HG03175 (cell line): ENCODE results near the gene CEP112.
"Not testable (repeated sequence)": the region's sequence is repeated elsewhere in the genome, so short reads cannot be mapped to it uniquely, and the experiment has no call there.

Experiments
- ATAC-seq: cut with Tn5 transposase; IDR thresholded peaks from one replicate; pipeline ENCODE4 v1.9.1; 2021; ENCODE audit warnings: mild to moderate bottlenecking, moderate library complexity; ENCODE audit not compliant: unreplicated experiment

Gene CEP112

DNA sequence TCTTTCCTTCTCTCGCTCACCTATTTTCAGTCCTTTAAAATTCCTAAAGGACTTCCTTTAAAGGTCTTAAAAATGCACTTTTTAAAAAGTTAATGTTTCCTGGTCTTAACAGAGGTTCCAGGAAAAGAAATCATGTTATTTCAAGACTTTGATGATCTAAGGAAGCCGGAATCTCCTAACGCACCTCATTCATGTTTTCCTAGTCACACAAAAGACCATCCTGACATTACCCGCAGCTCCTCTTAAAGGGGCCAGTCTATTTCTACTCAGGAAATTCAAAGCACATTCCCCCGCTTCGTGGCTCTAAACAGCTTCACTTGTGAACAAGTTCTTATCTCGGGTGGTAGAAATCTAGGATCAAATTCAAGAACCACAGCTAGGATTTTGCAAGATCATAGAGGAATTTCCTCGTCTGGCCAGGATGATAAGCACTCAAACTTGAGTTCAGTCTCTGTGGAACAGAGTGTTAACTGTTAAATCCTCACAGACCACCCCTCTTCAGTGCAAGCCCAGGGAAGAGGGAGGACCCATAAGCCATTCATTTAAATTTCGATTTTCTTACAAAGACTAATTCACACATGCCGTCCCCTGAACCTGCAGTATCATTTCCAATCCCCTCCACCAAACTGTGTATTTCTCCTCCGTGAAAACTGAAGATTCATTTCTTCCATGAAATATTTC is 493.4 kb downstream of the CEP112 start:
- no peak for ATAC-seq

DNA sequence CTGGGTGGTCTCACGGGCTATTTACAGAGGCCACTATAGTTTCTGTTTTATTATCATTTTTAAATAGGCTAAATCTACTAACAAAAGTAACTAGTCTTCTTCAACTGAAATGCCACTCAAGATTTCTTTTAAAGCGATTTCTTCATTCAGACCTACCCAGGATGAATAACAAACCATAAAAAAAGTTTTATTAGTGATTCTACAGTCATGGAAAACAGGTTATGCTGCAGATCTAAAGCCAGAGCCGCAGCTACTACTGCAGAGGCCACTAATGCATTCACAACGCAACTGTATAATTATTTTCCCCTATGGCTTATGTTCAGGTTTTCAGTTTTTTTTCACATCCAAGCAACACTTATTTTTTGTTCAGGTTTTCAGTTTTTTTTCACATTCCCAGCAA is 494.3 kb downstream of the CEP112 start:
- ATAC-seq, result no peak

DNA sequence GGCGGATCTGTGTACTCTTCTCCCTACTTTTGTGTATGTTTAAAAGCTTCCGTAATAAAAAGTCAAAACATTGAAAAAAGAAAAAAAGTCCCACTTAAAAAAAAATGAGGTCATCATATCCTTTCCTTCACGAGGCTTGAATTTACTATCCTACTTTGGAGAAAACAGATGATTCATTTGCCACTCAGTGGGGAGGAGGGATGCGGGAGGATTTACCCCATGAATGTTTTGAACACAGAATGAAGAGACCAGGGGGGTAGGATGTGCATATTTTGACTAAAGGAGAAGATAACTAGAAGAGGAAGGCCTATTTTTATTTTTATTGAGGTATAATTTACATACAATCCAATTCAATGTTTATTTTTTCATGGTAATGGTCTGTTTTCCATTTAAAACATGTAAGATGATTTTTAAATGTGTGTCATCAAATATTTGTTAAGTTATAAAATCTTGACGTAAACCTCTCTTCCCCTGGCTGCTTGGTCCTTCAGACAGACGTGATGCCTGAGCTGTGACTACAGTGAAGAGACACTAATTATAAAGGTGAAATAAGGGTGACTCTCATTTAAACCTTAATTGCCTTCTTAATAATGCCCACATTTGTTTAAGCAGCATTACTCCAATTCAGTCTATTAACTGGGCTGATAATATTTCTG is 495.1 kb downstream of the CEP112 start:
- no peak for ATAC-seq

DNA sequence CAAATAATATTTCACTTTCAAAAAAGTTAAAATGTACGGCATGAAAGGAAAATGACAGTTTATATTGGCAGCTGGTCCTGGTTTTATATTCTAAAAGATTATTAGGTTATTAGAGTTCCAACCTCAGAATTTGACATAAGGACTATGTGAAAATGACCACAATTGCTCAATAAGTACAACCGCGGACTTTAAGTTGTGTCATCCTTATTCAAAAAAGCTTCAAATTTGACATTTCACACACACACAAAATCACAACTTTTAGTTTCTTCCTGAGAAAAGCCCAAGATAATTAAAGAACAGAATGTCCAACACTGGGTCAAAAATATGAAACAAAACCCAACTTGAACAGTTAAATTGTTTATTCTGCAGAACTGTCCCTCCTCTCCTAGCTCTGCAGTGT is 497.3 kb downstream of the CEP112 start:
- ATAC-seq, result no peak

DNA sequence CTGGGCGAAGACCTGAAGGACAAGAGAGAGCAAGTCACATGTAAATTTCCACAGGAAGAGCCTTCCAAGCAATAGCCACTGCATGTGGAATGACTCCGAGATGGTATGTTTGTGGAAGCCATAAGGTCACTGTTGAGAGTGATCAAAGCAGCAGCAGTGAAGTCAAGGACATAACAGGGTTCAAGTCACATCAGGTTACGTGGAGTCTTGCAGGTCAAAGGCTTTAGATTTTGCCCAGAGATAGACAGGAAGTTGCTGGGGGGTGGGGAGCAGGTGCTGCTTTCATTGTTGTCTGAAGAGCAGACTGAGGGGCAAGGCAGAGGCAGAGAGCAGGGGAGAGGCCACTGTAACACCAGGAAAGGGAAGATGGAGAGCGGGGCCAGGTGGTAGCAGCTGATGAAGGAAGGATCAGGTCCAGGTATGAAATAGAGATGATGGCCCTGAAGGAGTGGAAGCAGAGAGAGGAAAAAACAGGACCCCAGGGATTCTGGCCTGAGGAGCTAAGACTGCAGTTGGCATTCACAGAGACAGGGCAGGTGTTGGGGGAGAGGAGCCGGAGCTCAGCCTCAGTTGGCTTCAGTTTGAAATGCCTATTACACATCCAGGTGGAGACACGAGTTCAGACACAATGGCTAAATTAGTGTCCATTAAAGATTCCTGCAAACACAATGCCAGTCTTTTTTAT is 501.2 kb downstream of the CEP112 start:
- no peak for ATAC-seq

DNA sequence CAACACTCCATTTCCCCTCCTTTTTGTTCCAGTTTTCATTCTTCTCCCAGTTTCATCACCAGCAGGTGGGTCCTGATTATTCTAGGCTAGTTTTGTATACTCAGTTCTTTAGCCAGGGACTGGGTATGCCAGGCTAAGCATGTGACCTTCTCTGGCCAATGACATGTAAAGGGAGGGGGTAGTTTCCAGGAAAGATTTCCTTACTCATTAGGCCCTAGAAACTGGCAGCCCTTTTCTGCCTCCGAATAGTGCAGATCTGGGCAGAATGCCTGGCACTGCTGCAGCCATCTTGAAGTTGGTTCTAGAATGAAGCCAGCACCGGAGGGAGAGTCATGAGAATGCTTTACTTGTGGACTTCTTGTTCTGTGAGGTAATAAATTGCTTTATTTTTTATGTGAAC is 503.6 kb downstream of the CEP112 start:
- ATAC-seq, result no peak

DNA sequence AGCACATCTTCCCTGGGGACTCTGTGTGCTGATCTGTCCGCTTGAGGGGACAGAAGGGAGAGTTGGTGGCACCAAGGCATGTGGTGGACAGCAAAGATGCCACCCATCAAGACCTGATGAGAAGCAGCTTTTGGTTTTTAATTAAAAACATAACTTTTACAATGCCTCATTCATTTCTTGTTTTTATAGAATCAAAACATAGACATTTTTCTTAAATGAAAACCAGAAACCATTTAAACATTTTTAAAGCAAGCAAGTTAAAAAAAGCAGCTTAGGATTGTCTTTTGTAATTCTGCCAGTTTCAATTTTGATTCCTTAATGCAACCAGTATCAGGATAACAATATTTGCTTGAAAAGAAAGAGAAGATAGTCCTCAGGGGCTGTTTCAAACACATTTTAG is 506.8 kb downstream of the CEP112 start:
- no peak for ATAC-seq

DNA sequence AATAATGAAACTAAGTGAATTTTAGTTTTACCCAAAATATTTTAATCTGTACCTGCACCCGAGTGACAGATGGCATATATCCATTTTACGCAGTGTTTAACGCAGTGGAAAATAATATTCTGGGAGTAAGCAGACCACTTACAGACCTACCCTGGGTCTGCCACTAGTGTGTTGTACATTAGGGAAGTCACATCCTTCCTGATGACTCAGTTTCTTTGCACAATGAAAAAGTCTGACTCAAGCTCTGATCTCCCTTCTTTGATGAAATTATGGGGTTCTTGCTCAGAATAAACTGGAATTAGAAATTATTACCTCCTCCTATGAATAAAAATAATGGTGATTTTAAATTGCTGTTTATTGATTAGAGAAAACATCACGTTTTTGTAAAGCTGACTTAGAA is 507.3 kb downstream of the CEP112 start:
- ATAC-seq, result no peak

DNA sequence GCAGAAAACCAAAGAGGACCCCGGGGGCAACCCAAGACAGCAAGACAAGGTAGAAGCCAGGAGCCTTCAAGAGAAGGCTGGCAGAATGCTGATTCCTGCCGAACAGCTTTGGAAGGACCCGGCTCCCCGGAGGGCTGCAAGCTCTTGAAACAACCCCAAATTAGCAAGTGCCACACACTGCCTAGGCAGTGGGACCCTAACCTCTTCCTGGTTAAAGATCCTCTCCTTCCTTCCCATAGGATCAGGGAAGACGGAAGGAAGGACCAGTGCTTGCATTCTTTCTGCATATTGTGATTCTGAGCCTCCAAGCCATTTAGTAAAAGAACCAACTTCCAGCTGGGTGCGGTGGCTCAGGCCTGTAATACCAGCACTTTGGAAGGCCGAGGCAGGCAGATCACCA is 508.5 kb downstream of the CEP112 start:
- ATAC-seq, result no peak

DNA sequence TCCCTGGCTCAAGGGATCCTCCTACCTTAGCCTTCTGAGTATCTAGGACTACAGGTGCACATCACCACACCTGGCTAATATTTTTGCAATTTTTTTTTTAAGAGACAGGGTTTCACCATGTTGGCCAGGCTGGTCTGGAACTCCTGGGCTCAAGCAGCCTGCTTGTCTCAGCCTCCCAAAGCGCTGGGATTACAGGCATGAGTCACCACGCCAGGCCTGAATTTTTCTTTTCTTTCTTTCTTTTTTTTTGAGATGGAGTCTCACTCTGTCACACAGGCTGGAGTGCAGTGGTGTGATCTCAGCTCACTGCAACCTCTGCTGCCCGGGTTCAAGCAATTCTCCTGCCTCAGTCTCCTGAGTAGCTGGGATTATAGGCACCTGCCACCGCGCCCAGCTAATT is 510.2 kb downstream of the CEP112 start:
- not testable (repeated sequence) for ATAC-seq

DNA sequence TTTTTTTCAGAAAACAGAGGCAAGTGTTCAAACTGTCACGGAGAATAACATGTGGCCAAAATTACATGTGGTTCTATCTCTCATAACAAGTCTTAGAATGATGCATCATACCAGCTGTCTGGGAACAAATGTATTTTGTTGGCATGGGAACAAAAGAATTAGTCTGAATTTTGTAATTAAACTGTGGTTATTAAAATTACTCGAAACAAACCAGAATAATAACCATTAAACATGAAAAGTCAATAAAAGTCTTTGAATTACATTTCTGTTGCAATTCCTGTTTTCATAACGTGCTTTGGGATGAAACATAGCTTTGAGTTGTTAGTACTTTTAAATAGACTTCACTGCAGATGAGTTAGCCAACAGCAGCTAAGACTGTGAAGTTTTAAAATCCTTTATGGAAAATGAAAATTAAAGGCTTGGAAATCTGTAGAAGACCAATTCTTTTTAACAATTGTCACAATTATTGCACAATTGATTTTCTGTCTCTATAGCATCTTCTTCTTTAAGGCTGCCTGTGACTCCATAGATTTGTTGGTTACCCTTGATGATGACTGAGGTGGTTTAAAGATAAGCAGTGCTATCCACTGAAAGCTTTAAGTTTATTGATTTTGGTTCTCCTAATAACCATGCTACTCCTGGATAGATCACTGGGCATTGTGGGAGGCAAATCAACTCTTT is 512.6 kb downstream of the CEP112 start:
- ATAC-seq, result no peak

DNA sequence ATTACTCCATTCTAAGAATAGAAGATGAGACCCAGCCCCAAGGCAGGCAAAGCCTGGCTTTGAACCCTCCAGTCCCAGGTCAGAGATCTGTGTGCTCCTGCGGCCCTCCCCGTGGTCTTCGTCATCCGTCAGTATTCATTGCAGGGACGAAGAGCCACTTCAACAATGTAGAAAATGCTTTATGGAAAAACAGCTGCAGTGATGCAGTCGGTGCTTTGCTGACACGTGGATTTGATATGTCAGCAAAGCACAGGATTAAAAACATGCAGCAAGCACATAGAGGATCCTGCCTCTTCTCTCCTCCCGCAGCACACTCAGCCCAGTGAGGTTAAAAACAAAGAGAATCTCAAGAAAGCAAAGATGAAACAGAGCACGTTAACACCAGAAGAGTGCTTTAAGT is 513.4 kb downstream of the CEP112 start:
- no peak for ATAC-seq

DNA sequence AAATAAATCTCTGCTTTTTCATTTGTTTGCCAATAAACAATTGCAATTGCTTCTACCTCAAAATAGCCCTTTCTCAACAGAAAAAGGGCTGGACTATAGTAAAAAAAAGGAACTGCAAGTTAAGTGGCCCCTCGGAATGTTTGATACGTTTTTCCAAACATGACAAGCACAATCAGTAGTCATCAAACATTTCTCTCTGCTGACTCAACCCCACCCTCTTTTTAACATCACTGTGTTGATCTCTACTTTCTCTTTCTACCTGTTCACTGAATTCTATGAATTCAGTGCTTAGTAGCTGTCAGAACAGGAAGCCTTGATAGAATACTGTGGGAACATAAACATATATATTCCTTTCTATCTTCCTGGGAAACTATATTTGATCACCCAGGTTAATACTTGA is 514.0 kb downstream of the CEP112 start:
- no peak for ATAC-seq

DNA sequence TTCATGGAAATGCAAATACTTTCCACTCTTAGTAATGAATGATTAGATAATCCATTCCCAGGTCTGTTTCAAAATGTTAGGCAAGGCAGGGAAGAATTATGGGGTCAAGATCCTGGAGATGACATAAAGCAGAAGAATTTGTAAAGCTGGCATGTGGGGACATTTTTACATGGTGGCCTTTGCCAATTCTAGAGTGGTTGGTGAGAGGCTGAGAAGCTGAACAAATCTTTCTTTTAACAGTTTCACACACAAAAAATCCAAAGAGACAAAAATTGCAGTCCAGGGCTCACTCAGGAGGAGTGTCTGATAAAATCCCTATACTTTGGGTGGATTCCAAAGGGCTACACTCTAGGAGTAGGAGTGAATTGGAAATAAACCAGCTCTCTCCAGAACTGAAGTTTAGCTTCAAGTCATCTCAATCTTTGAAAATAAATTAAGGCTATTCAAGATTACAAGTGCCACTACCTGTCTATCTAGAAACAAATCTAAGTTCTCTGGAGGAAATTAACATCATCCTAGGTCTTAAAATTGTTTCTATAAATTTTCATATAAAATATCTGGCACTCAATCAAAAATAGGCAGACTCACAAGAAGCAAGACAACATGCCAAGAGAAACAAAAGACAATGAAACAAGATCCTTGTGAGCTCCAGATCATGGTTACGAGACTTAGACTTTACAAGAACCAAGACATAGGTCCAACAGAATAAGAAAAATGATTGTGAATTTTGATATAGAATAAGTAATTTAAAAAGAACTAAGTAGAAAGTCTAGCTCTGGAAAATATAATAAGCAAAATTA is 517.5 kb downstream of the CEP112 start:
- no peak for ATAC-seq

DNA sequence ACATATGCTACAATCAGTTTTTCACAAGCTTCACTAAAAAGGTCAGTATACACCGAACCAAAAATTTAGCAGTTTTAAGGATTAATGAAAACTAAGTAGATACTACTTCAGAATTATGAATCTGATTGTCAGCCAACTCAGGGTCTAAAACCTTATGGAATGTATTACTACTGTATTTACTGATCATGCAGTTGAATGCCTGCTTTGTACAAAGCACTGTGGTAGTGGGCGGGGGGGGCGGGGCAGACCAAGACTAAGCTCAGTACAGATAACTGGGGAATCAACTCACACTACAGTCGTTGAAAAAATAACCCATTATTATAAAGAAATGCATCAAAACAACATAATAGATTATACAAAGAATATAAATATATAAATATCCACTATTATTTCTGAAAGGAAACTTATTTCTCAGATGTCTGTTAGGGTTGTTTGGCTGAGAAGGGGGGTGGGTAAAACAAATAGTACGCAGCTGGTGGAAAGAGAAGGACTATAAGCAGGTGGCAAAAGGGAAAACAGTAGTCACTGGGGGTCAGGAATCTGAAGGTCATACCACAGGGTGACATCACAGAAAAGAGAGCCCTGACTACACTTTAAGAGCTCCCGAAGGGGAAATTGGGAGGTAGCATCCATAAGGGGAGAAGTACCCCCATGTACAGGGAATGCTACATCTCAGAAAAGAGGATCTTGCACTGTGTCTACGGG is 521.1 kb downstream of the CEP112 start:
- no peak for ATAC-seq

DNA sequence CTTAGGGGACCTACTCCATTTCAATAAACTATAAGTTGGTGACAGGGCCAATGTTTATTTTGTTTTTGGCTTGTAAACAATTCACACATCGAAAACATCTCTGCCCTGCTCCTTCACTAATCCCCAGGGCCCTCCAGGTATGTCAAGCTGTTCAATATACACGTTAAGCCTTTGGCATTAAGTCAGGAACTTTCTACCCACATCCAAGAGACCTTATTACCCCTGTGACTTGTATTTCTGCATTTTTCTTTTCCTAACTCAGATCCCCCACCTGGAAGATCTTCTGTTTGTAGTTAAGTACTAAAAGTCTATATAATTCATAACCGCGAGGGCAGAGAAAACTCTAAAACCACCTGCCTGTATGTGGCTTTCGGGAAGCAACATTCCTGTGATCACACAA is 523.7 kb downstream of the CEP112 start:
- no peak for ATAC-seq

DNA sequence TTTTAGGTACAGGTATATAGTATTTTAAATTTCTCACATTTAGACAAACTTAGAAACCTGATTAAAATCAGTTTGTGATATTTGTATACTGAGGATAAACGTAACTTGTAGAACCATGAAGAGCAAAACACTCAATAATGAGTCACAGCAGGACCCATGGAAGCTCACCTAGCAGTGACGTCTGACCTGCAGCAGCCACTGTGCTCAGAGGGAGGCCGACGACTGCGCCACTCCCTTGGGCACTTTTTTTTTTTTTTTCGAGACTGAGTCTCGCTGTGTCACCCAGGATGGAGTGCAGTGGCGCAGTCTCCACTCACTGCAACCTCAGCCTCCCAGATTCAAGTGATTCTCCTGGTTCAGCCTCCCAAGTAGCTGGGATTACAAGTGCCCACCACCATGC is 524.3 kb downstream of the CEP112 start:
- no peak for ATAC-seq

DNA sequence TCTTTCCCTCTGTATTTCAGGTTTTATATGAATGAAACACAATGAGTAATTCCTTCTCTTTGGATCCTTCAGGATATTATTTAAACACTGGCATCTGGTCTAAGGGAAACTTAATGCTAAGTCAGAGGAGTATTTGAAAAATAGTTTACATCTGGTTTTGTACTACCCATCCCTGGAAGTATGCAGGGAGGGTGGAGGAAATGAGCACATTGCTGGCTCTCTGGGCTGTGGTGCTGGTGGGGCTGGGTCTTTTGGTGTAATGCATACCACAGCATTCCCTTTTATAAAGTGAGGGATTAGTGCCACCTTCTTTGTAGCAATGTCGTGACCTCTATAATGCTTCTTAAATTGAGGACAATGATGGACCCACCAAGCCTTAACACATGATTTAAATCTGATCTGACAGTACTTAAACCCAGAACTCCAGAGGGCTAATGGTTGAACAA is 525.0 kb downstream of the CEP112 start:
- no peak for ATAC-seq

DNA sequence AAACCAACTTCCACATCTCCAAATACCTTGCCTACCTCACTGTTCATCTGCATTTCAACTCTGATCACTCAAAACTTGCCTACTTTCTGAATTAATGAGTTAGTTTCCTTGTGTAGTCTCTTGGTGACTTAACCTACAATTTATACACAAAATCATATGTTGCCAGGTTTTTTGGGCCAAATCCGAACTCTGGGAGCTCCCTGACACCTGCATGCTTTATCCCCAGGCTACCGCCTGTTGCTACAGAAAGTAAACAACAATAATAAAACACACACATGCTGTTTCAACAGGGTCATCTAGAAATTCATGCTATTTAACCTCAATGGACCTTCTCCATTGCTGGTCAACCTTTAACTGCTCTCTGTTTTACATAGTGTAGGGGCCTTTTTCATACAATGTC is 526.0 kb downstream of the CEP112 start:
- no peak for ATAC-seq

DNA sequence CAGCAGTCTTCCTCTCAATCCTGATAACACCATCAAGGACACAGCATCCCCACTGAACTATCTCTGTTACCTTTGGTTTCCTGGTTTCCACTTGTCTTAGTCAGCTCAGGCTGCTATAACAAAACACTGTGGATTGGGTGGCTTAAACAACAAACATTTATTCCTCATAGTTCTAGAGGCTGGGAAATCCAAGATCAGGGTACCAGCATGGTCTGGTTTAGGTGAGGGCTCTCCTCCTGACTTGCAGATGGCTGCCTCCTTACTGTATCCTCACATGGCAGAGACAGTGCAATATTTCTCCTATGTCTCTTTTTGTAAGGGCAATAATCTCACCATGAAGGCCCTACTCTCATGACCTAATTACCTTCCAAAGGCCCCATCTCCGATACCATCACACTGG is 527.2 kb downstream of the CEP112 start:
- ATAC-seq, result no peak
